Measurements from ENCODE around the gene SH2D6. TPM values are rescaled to one million over a fixed set of nuclear protein-coding genes. Genes with fewer than 3 reads are reported as not detected.

Gene SH2D6
- total and polyA plus RNA-seq, 9 of the 15 experiments (the other 6 are each of a cell fraction or from before 2014, with no cell fraction given) = 0.07 to 0.76 (median 0.33) TPM; not detected in 2

- TF ChIP-seq TFE3 (CRISPR knock-in tag; IDR thresholded peaks at IDR 0.05) = no peak; the same call in 1 of the 2 replicates
- 0 out of 2 replicates have a peak, but pooled peaks have one; percentile 25 for TF ChIP-seq NFIC (IDR thresholded peaks at IDR 0.05)
- TF ChIP-seq MYNN (IDR thresholded peaks at IDR 0.05) = 0 out of 2 replicates have a peak, but pooled peaks have one; percentile 10
- TF ChIP-seq MYNN (CRISPR knock-in tag; IDR thresholded peaks at IDR 0.05) = no peak
- TF ChIP-seq NR1H2 (CRISPR knock-in tag; IDR thresholded peaks at IDR 0.05) = no peak
- TF ChIP-seq ZNF347 (CRISPR knock-in tag; IDR thresholded peaks at IDR 0.05; ENCODE audit: low read depth) = no peak
- peak; percentile 90 for TF ChIP-seq PHF8 (IDR thresholded peaks at IDR 0.05; ENCODE audit: borderline replicate concordance, low read length)
- TF ChIP-seq ZMIZ1 (IDR thresholded peaks at IDR 0.05; ENCODE audit: low read depth in 2 of 2, low read length in 2 of 2) = no peak
- TF ChIP-seq HDGF (IDR thresholded peaks at IDR 0.05) = no peak; the same call in 1 of the 2 replicates
- TF ChIP-seq TBP (optimal IDR thresholded peaks at IDR 0.05; ENCODE audit: low read depth, low read length) = peak; percentile 70
- no peak for TF ChIP-seq POLR3A (IDR thresholded peaks at IDR 0.05; ENCODE audit: borderline replicate concordance, extremely low read depth, insufficient read depth, insufficient read length)
- peak; percentile 90 for TF ChIP-seq RBFOX2 (IDR thresholded peaks at IDR 0.05; ENCODE audit: low read depth, low read length)
- TF ChIP-seq MCM7 (IDR thresholded peaks at IDR 0.05) = no peak
- TF ChIP-seq BCOR (IDR thresholded peaks at IDR 0.05) = peak; percentile 50
- TF ChIP-seq FIP1L1 (IDR thresholded peaks at IDR 0.05; ENCODE audit: low read depth, low read length, poor library complexity, severe bottlenecking) = peak; percentile 80
- TF ChIP-seq ZNF174 (CRISPR knock-in tag; IDR thresholded peaks at IDR 0.05) = 0 out of 2 replicates have a peak, but pooled peaks have one; percentile 46
- TF ChIP-seq ZNF79 (CRISPR knock-in tag; IDR thresholded peaks at IDR 0.05; ENCODE audit: low read depth) = no peak
- TF ChIP-seq TRIM25 (IDR thresholded peaks at IDR 0.05; ENCODE audit: borderline replicate concordance) = no peak
- no peak for TF ChIP-seq ZNF561 (CRISPR knock-in tag; conservative IDR thresholded peaks at IDR 0.05)
- TF ChIP-seq ZNF707 (CRISPR knock-in tag; conservative IDR thresholded peaks at IDR 0.05) = no peak
- peak; percentile 58 for TF ChIP-seq NFRKB (IDR thresholded peaks at IDR 0.05; ENCODE audit: low read depth)
- TF ChIP-seq TAF1 (IDR thresholded peaks at IDR 0.05; ENCODE audit: control insufficient read depth, extremely low read depth, insufficient read depth, low read length, severe bottlenecking) = peak; percentile 35
Observed at GRCh38 chr2:85418132-85419008, at the start of gene SH2D6 (continued).

All from K562 (cell line).